HG03521 (cell line): ENCODE data around the gene P2RX6.
"Not testable (repeated sequence)": the region's sequence is repeated elsewhere in the genome, so short reads cannot be mapped to it uniquely, and the experiment has no call there.

ENCODE experiments used
- ATAC-seq: cut with Tn5 transposase; IDR thresholded peaks from one replicate; pipeline ENCODE4 v1.9.1; 2021; ENCODE audit warnings: mild to moderate bottlenecking, moderate library complexity; ENCODE audit not compliant: unreplicated experiment

P2RX6 gene

DNA sequence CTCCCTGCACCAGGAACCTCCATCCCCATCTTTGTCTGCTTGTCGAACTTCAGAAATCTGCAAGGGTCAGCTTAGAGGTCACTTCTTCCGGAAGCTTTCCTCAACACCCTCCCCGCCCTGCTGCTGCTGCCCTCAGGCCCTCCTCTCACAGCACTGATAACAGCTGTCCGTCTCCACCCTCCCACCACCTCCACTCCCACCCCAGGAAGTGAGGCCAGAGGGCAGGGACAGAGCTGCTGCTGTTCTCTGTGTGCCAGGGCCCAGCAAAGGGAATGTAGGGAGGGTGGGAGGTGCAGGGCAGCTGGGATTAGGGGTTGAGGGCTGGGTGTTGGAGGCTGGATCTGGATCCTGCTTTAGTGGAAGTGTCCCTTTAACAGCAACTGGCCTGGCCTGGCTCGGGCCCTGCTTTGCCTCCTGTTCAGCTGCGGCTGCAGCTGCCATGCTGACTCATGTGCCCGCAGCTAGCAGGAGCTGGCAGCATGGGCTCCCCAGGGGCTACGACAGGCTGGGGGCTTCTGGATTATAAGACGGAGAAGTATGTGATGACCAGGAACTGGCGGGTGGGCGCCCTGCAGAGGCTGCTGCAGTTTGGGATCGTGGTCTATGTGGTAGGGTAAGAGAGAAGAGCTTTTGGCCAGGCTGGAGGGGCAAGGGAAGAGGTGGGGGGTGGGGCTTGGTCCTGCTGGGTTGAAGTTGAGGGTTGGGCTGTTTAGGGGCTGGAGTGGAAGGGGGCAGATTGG lies at the start of gene P2RX6:
TSS of gene P2RX6 (plus strand) at position 440 of the 740 bp plus-strand sequence. CDS start at position 450, 10 bp downstream.
- no peak for ATAC-seq

DNA sequence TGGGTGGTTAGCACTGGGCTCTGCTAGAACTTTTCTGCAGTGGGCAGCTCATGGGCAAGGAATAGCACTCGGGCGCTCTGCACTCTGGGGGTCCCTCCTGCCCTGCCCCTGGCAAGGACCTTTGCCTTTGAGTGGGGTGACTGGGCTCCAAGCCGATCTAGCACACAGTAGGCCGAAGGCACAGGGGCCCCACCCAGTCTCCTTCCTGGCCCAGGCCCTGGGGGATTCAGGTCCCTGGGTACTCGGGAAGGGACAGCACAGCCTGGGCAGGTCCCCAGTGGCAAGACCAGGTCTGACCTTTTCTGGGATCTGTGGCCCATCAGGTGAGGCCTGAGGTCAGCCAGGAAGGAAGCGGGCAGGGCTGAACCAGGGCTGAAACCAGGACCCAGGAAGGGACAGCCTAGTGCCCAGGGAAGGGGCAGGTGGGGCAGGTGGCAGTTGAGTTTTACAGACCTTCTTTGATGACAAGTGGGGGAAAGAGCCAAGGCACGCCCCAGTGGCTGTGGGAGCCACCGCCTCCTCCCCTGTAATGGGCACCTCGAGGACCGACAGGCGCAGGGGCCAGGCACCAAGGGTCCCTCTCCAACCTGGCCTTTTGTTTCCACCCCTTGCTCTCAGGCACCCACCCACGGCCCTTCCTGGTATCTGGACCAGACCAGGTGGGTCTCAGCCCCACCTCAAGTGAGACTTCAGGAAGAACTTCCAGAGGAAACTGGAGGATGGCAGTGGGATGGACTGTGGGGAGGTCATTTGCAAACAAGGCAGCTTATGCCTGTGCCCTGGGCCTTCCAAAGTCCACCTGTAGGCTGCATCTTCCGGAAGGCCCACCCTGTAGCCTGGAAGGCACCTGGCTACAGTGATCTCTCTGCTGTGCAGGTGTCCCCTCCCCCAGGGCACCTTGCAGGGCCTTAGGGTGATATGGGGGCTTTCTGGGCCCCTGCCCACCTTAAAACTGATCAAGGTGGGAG lies 48.8 kb upstream of the P2RX6 start:
- ATAC-seq: no peak

- no peak for ATAC-seq
Measured at GRCh38 chr22:20966883-20967696, 47.9 kb upstream of the P2RX6 start, which contains the start of gene AIFM3. AIFM3 (plus strand) TSS chr22:20967255; CDS start chr22:20967945, 690 bp downstream.

GRCh38 chr22:20967697-20968211 lies 47.2 kb upstream of the P2RX6 start:
- ATAC-seq: no peak

DNA sequence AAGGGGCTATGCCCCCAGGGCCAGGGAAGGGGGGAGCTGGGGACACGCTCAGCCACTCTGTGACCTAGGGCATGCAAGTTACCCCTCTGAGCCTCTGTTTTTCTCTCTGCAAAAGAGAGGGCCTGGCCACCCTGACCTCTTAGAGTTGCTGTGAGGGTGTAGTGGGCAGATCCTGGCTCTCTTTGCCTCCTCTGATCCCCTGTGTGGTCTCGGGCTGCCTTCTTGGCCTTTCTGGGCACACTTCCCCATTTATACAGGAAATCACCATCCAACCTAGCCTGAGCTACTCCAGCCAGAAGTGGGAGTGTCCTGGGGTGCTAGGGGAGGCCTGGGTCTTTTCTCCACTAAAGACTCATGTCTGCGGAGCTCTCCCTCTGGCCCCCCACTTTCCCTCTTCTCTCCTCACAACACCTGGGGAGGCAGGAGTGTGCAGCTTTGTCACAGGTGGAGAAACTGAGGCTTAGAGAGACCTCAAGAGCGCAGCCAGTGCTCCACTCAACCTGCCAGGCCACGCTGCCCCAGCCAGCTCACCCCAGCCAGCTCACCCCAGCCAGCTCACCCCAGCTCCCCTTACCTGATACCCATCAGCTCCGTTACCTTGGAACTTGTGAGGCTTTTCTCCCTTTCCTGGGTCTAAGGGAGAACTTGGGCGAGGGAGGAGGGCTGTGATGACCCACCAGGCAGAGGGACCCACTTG lies 46.5 kb upstream of the P2RX6 start:
- no peak for ATAC-seq

- ATAC-seq: no peak
Measured at GRCh38 chr22:20970939-20971657, 43.9 kb upstream of the P2RX6 start.

- not testable (repeated sequence) for ATAC-seq
Measured at GRCh38 chr22:20972014-20972694, 42.8 kb upstream of the P2RX6 start.

GRCh38 chr22:20972933-20973577 lies 41.9 kb upstream of the P2RX6 start:
- no peak for ATAC-seq

DNA sequence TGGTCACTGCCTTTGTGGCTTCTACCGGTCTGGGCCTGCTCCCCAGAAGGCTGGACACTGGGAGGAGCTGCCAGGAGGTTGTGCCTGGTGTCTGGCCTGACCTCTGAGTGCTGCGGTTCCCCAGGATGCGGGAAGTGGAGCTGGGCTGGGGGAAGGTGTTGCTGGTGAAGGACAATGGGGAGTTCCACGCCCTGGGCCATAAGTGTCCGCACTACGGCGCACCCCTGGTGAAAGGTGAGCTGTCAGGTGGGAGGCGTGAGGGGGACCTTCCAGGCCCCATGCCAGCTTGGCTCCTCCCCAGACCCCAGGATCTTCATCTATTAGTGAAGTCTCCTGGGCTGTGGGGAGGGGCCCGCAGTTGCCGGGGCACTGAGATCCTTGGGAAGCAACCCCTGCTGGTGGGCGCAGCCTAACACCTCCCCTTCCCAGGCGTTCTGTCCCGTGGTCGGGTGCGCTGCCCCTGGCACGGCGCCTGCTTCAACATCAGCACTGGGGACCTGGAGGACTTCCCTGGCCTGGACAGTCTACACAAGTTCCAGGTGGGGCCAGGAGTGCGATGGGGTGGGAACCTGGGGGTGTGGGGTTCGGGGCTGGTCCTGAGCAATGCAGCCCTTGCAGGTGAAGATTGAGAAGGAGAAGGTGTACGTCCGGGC lies 41.2 kb upstream of the P2RX6 start:
- ATAC-seq: no peak

GRCh38 chr22:20974336-20974955 lies 40.5 kb upstream of the P2RX6 start:
- ATAC-seq: no peak

GRCh38 chr22:20975541-20976290 lies 39.2 kb upstream of the P2RX6 start:
- no peak for ATAC-seq

DNA sequence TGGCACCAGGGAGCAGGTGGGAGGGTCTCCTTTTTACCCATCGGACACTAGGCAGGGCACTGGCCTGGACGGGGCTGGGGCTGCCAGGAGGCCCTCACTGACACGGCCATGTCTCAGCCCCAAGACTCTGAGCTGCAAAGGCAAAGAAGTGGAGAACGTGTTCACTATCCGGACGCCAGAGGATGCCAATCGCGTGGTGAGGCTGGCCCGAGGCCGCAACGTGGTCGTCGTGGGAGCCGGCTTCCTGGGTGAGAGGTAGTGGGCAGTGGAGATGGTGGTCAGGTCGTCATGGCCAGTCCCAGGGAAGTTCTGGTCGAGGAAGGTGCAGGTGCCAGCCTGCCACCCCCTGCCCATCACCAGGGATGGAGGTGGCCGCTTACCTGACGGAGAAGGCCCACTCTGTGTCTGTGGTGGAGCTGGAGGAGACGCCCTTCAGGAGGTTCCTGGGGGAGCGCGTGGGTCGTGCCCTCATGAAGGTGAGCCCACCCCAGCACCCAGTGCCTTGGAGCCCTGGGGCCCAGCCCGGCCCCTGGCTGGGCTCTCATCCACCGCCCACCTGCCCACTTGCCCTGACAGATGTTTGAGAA lies 38.6 kb upstream of the P2RX6 start:
- ATAC-seq: no peak

- ATAC-seq: no peak
Measured at GRCh38 chr22:20977019-20977418, 37.9 kb upstream of the P2RX6 start.

DNA sequence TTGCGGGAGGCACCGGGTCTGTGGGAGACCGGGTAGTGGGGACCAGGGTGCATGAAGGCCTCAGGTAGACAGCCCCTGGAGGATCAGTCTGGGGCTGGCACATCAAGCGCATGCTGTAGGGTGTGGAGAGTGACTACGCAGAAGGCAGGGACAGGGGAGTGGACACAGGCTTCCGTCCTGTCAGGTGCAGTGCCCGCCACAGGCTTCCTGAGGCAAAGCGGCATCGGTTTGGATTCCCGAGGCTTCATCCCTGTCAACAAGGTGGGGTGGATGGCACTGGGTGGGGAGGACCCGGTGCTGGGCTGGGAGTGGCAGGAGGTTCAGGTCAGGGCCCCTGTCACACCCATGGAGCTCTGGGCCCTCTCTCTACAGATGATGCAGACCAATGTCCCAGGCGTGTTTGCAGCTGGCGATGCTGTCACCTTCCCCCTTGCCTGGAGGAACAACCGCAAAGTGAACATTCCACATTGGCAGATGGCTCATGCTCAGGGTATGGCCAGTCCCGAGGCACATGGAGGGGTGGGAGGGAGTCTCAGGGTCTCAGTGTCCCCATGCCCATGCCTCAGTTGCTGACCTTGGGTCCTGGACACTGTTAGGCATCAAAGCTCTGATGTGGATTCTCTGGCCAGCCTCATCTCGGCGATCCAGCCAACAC lies 37.3 kb upstream of the P2RX6 start:
- ATAC-seq: no peak

DNA sequence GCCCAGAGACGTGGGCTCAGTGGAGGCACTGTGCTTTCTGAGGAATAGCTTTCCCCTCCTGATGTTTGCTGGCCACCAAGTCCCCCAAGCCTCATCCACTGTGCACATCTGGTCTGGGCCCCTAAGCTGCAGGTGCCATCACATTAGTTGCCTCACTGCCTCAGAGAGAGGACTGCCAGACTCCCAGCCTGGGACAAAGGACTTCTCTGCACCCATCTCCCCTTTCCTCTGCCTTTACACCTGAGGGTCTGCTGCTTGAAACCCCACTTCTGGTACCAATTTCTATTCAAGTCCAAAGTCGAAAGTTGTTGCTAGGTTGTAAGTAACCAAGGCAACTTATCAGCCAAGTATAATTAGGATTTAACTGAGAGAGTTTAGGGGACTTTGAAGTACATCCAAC lies 36.5 kb upstream of the P2RX6 start:
- no peak for ATAC-seq
